ENCODE data around the gene SLC36A1.

SLC36A1 gene

GRCh38 chr5:151496041-151496484 lies 48.7 kb downstream of the SLC36A1 start:
- WGBS = 55% methylated on average over 14 of the region's 14 CpGs
- Histone ChIP-seq H3K27ac (ENCODE audit: low read length, poor library complexity, severe bottlenecking) (no peak overlapping the region), H3K27me3 (ENCODE audit: control insufficient read depth in 1 of 2, insufficient read depth in 1 of 2, low read length in 2 of 2) (no peaks in the 10 kb centered on the region), H2BK5ac (ENCODE audit: low read depth, low read length, poor library complexity, severe bottlenecking) (no peak overlapping the region), H2AFZ (ENCODE audit: low read depth, low read length) (no peak overlapping the region), H3K4ac (ENCODE audit: low read depth in 1 of 2, low read length in 2 of 2) (no peak overlapping the region), H3K36me3 (ENCODE audit: control insufficient read depth in 1 of 2, insufficient read depth in 2 of 2, low read depth in 1 of 2, low read length in 2 of 2) (peaks cover 2 to 9% of the 10 kb centered on the region in 2 experiments), H2BK12ac (ENCODE audit: low read length in 2 of 2) (no peak overlapping the region), H2BK120ac (ENCODE audit: low read depth, low read length) (no peak overlapping the region), H4K91ac (ENCODE audit: low read length) (no peak overlapping the region), H3K9ac (ENCODE audit: low read length) (no peak overlapping the region), H3K14ac (ENCODE audit: low read length in 2 of 2) (no peak overlapping the region), H4K8ac (ENCODE audit: low read length) (no peak overlapping the region), H3K18ac (ENCODE audit: low read depth in 1 of 2, low read length in 2 of 2) (no peak overlapping the region), H3K9me3 (ENCODE audit: control insufficient read depth, low read length) (no peaks in the 10 kb centered on the region), H2BK15ac (ENCODE audit: low read depth, poor library complexity, severe bottlenecking) (no peak overlapping the region), H3K79me1 (replicated peaks; ENCODE audit: low read length, poor library complexity, severe bottlenecking) (no peaks in the 10 kb centered on the region), H3K23ac (ENCODE audit: low read length in 2 of 2) (no peak overlapping the region), H3K4me3 (ENCODE audit: insufficient read depth in 1 of 2, low read depth in 1 of 2, low read length in 2 of 2) (no peak overlapping the region), H3K4me1 (ENCODE audit: control insufficient read depth, insufficient read depth, low read depth, low read length) (no peaks in the 10 kb centered on the region), H3K4me2 (ENCODE audit: low read length, poor library complexity, severe bottlenecking) (no peak overlapping the region), H2AK5ac (ENCODE audit: low read length, severe bottlenecking) (no peak overlapping the region)
- DNase-seq = peak; percentile 11

- Histone ChIP-seq H3K9me3 (ENCODE audit: control insufficient read depth, low read length) (no peaks in the 10 kb centered on the region), H4K91ac (ENCODE audit: low read length) (no peak overlapping the region), H3K4ac (ENCODE audit: low read depth in 1 of 2, low read length in 2 of 2) (no peak overlapping the region), H3K9ac (ENCODE audit: low read length) (no peak overlapping the region), H3K4me1 (ENCODE audit: control insufficient read depth, insufficient read depth, low read depth, low read length) (no peaks in the 10 kb centered on the region), H3K23ac (ENCODE audit: low read length in 2 of 2) (no peak overlapping the region), H2BK12ac (ENCODE audit: low read length in 2 of 2) (no peak overlapping the region), H2BK120ac (ENCODE audit: low read depth, low read length) (no peak overlapping the region), H4K8ac (ENCODE audit: low read length) (no peak overlapping the region), H2AFZ (ENCODE audit: low read depth, low read length) (no peak overlapping the region), H2BK5ac (ENCODE audit: low read depth, low read length, poor library complexity, severe bottlenecking) (no peak overlapping the region), H2AK5ac (ENCODE audit: low read length, severe bottlenecking) (no peak overlapping the region), H3K4me2 (ENCODE audit: low read length, poor library complexity, severe bottlenecking) (no peak overlapping the region), H3K27me3 (ENCODE audit: control insufficient read depth in 1 of 2, insufficient read depth in 1 of 2, low read length in 2 of 2) (no peaks in the 10 kb centered on the region), H2BK15ac (ENCODE audit: low read depth, poor library complexity, severe bottlenecking) (no peak overlapping the region), H3K14ac (ENCODE audit: low read length in 2 of 2) (no peak overlapping the region), H3K27ac (ENCODE audit: low read length, poor library complexity, severe bottlenecking) (no peak overlapping the region), H3K18ac (ENCODE audit: low read depth in 1 of 2, low read length in 2 of 2) (no peak overlapping the region), H3K4me3 (ENCODE audit: insufficient read depth in 1 of 2, low read depth in 1 of 2, low read length in 2 of 2) (no peak overlapping the region), H3K36me3 (ENCODE audit: control insufficient read depth in 1 of 2, insufficient read depth in 2 of 2, low read depth in 1 of 2, low read length in 2 of 2) (peaks cover 0 to 3% of the 10 kb centered on the region in 2 experiments), H3K79me1 (replicated peaks; ENCODE audit: low read length, poor library complexity, severe bottlenecking) (no peaks in the 10 kb centered on the region)
- DNase-seq = no peak
- WGBS = 100% methylated on average over 3 of the region's 3 CpGs
Observed at GRCh38 chr5:151497391-151498002, 50.1 kb downstream of the SLC36A1 start.

- no peak overlapping the region for H2AFZ ChIP-seq (ENCODE audit: low read depth, low read length)
- no peaks in the 10 kb centered on the region for H3K79me1 ChIP-seq (replicated peaks; ENCODE audit: low read length, poor library complexity, severe bottlenecking)
- no peaks in the 10 kb centered on the region for H3K27me3 ChIP-seq (ENCODE audit: control insufficient read depth in 1 of 2, insufficient read depth in 1 of 2, low read length in 2 of 2)
- H3K14ac ChIP-seq (ENCODE audit: low read length in 2 of 2) = no peak overlapping the region
- no peak overlapping the region for H3K18ac ChIP-seq (ENCODE audit: low read depth in 1 of 2, low read length in 2 of 2)
- no peak for DNase-seq
- no peak overlapping the region for H2BK15ac ChIP-seq (ENCODE audit: low read depth, poor library complexity, severe bottlenecking)
- H3K4ac ChIP-seq (ENCODE audit: low read depth in 1 of 2, low read length in 2 of 2) = no peak overlapping the region
- no peak overlapping the region for H3K4me2 ChIP-seq (ENCODE audit: low read length, poor library complexity, severe bottlenecking)
- no peak overlapping the region for H2BK120ac ChIP-seq (ENCODE audit: low read depth, low read length)
- H3K4me3 ChIP-seq (ENCODE audit: insufficient read depth in 1 of 2, low read depth in 1 of 2, low read length in 2 of 2) = no peak overlapping the region
- no peaks in the 10 kb centered on the region for H3K4me1 ChIP-seq (ENCODE audit: control insufficient read depth, insufficient read depth, low read depth, low read length)
- H2BK5ac ChIP-seq (ENCODE audit: low read depth, low read length, poor library complexity, severe bottlenecking) = no peak overlapping the region
- no peak overlapping the region for H4K8ac ChIP-seq (ENCODE audit: low read length)
- peak overlapping the region; percentile 18 for H4K91ac ChIP-seq (ENCODE audit: low read length)
- H3K9me3 ChIP-seq (ENCODE audit: control insufficient read depth, low read length) = no peaks in the 10 kb centered on the region
- no peak overlapping the region for H3K27ac ChIP-seq (ENCODE audit: low read length, poor library complexity, severe bottlenecking)
- H3K36me3 ChIP-seq (ENCODE audit: control insufficient read depth in 1 of 2, insufficient read depth in 2 of 2, low read depth in 1 of 2, low read length in 2 of 2) = peaks cover 0 to 3% of the 10 kb centered on the region in 2 experiments
- WGBS = 82% methylated on average over 8 of the region's 8 CpGs
- no peak overlapping the region for H2AK5ac ChIP-seq (ENCODE audit: low read length, severe bottlenecking)
- no peak overlapping the region for H2BK12ac ChIP-seq (ENCODE audit: low read length in 2 of 2)
- H3K9ac ChIP-seq (ENCODE audit: low read length) = no peak overlapping the region
- no peak overlapping the region for H3K23ac ChIP-seq (ENCODE audit: low read length in 2 of 2)
Observed at GRCh38 chr5:151498395-151499155, 51.2 kb downstream of the SLC36A1 start.

GRCh38 chr5:151499501-151500035 lies 52.2 kb downstream of the SLC36A1 start:
- Histone ChIP-seq H3K4me3 (ENCODE audit: insufficient read depth in 1 of 2, low read depth in 1 of 2, low read length in 2 of 2) (no peak overlapping the region), H3K27me3 (ENCODE audit: control insufficient read depth in 1 of 2, insufficient read depth in 1 of 2, low read length in 2 of 2) (no peaks in the 10 kb centered on the region), H3K4me1 (ENCODE audit: control insufficient read depth, insufficient read depth, low read depth, low read length) (no peaks in the 10 kb centered on the region), H3K9me3 (ENCODE audit: control insufficient read depth, low read length) (no peaks in the 10 kb centered on the region), H3K18ac (ENCODE audit: low read depth in 1 of 2, low read length in 2 of 2) (no peak overlapping the region), H3K14ac (ENCODE audit: low read length in 2 of 2) (no peak overlapping the region), H2BK15ac (ENCODE audit: low read depth, poor library complexity, severe bottlenecking) (no peak overlapping the region), H3K36me3 (ENCODE audit: control insufficient read depth in 1 of 2, insufficient read depth in 2 of 2, low read depth in 1 of 2, low read length in 2 of 2) (peaks cover 0 to 3% of the 10 kb centered on the region in 2 experiments), H3K4me2 (ENCODE audit: low read length, poor library complexity, severe bottlenecking) (no peak overlapping the region), H2AK5ac (ENCODE audit: low read length, severe bottlenecking) (no peak overlapping the region), H3K27ac (ENCODE audit: low read length, poor library complexity, severe bottlenecking) (no peak overlapping the region), H4K8ac (ENCODE audit: low read length) (no peak overlapping the region), H3K9ac (ENCODE audit: low read length) (no peak overlapping the region), H4K91ac (ENCODE audit: low read length) (no peak overlapping the region), H2BK120ac (ENCODE audit: low read depth, low read length) (no peak overlapping the region), H2BK5ac (ENCODE audit: low read depth, low read length, poor library complexity, severe bottlenecking) (no peak overlapping the region), H2AFZ (ENCODE audit: low read depth, low read length) (no peak overlapping the region), H3K23ac (ENCODE audit: low read length in 2 of 2) (no peak overlapping the region), H2BK12ac (ENCODE audit: low read length in 2 of 2) (no peak overlapping the region), H3K79me1 (replicated peaks; ENCODE audit: low read length, poor library complexity, severe bottlenecking) (no peaks in the 10 kb centered on the region), H3K4ac (ENCODE audit: low read depth in 1 of 2, low read length in 2 of 2) (no peak overlapping the region)
- 80% methylated on average over 8 of the region's 8 CpGs for WGBS
- no peak for DNase-seq
